ENCODE data around the gene SERTAD4.

SERTAD4 gene

DNA sequence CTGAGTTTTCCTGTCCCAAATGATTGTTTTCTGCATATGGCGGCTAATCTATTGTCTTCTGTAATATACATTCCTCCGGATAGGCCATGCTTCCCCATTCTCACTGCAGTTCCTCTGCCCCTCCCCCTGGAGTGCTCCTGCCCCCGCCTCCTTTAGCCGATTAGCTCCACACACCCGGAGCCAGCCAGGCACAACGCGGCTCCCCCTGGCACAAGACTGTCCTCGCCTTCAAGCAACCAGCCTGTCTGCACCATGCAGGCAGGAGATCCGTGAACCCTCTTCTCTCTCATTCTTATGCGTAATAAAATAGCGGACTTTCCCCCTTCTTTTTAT, 18.0 kb downstream of the SERTAD4 start:
- TF ChIP-seq, protein P1, sequence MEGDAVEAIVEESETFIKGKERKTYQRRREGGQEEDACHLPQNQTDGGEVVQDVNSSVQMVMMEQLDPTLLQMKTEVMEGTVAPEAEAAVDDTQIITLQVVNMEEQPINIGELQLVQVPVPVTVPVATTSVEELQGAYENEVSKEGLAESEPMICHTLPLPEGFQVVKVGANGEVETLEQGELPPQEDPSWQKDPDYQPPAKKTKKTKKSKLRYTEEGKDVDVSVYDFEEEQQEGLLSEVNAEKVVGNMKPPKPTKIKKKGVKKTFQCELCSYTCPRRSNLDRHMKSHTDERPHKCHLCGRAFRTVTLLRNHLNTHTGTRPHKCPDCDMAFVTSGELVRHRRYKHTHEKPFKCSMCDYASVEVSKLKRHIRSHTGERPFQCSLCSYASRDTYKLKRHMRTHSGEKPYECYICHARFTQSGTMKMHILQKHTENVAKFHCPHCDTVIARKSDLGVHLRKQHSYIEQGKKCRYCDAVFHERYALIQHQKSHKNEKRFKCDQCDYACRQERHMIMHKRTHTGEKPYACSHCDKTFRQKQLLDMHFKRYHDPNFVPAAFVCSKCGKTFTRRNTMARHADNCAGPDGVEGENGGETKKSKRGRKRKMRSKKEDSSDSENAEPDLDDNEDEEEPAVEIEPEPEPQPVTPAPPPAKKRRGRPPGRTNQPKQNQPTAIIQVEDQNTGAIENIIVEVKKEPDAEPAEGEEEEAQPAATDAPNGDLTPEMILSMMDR (conservative IDR thresholded peaks at IDR 0.05; ENCODE audit: low read length): no peak
- no peak for DNase-seq (ENCODE audit: low read depth)
- no peak overlapping the region for H3K4me3 ChIP-seq (ENCODE audit: low read length)

DNA sequence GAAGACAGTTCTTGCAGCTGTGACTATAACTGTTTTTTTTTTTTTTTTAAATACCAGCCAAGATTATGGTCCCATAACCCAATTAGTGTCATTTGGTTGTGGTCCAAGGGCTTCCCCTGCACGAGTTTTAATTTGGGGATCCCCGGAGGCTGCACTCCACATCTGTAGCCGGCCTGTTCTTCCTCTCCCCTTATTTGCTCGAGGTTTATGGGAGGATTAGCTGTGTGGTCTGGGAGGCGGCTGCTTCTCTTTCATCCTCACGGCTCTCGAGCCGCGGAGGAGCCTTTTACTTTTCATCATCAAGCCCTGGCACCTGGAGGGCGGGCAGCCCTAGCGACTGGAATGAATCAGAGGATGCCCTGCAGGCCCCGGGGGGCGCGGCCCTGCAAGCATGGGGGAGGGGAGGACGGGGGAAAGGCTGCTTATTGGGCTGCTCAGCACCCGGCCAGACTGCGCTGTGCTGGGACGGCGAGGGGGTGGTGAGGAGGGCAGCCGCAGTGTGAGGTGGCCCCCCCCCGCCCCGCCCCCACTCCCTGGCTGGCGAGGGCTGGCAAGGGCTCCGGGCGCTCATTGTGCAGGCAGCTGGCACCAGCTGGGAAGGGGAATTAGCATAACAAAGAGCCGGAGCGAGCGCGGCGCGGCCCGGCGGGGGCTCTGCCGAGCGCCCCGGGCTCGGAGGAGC, 18.5 kb downstream of the SERTAD4 start:
- no peak for DNase-seq (ENCODE audit: low read depth)
- peak overlapping the region; percentile 36 for H3K4me3 ChIP-seq (ENCODE audit: low read length)

GRCh38 chr1:210251680-210252490, 19.3 kb downstream of the SERTAD4 start:
- TF ChIP-seq, protein P1 (conservative IDR thresholded peaks at IDR 0.05; ENCODE audit: low read length): no peak

More for the DNA sequence above, 18.5 kb downstream of the SERTAD4 start:
- TF ChIP-seq, protein P1 (conservative IDR thresholded peaks at IDR 0.05; ENCODE audit: low read length): no peak

DNA sequence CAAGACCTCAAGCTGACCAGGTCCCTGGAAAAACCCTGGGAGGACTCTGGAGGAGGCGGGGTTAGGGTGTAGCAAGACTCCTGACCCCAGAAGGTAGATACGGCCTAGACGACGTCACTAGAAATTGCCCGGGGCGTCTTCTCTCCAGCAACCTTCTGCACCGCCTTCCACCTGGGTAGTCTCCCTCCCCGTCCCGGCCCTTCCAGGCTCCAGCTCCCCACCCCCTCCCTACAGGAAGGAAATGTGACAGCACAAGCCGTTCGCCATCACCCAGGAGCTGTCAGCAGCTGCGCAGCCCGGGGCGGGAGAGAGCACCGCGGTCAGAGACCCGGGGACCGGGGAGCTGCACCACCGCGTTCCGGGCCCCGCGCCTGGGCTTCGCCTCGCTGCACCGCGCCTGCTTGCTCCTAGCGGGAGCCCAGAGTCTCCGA, 20.0 kb downstream of the SERTAD4 start:
- no peak for DNase-seq (ENCODE audit: low read depth)
- no peak overlapping the region for H3K4me3 ChIP-seq (ENCODE audit: low read length)
- TF ChIP-seq, protein P1 (conservative IDR thresholded peaks at IDR 0.05; ENCODE audit: low read length): no peak

More at GRCh38 chr1:210251680-210252490, 19.3 kb downstream of the SERTAD4 start:
- peak overlapping the region; percentile 36 for H3K4me3 ChIP-seq (ENCODE audit: low read length)
- DNase-seq (ENCODE audit: low read depth): no peak

- no peak overlapping the region for H3K4me3 ChIP-seq (ENCODE audit: low read length)
- no peak for DNase-seq (ENCODE audit: low read depth)
- TF ChIP-seq, protein P1 (conservative IDR thresholded peaks at IDR 0.05; ENCODE audit: low read length): no peak
Observed at GRCh38 chr1:210254298-210254697, 21.7 kb downstream of the SERTAD4 start.

GRCh38 chr1:210257698-210258529, 25.3 kb downstream of the SERTAD4 start:
- no peak overlapping the region for H3K4me3 ChIP-seq (ENCODE audit: low read length)
- no peak for DNase-seq (ENCODE audit: low read depth)
- TF ChIP-seq, protein P1 (conservative IDR thresholded peaks at IDR 0.05; ENCODE audit: low read length): no peak
